PC-9 (cell line): ENCODE measurements around the gene SEMA4C.

ENCODE experiments used
- EZH2 ChIP-seq: fragments of 200-600 bp; sonication (generic); IDR thresholded peaks from 2 replicates; pipeline ENCODE4 v1.8.0; 2017; ENCODE audit warnings: antibody characterized with exemption, low read depth
- TF ChIP-seq, protein P1 (sequence below): fragments of 200-600 bp; sonication (generic); conservative IDR thresholded peaks from 2 replicates; pipeline ENCODE4 v1.6.1; 2017; ENCODE audit warnings: mixed run types, antibody characterized with exemption, mild to moderate bottlenecking, moderate library complexity

DNA sequence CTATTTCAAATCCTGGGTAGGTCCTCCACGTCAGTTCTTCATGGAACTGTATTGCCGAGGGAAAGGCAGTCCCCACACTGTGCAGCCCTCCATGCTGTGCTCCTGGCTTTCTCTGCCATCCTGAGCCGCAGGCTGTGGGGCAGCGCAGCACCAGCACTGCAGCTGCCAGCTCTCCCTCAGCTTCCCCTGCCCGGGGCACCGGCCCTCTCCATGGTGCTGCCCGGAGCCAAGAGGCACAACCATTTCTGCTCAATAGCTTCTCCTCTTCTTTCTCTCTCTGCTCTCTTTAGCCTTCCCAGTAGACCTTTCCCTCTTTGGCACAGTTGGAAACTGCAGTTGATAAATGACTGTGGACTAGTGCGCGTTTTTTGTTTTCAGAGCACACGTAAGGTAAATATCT lies 38.2 kb downstream of the SEMA4C start:
- TF ChIP-seq, protein P1, sequence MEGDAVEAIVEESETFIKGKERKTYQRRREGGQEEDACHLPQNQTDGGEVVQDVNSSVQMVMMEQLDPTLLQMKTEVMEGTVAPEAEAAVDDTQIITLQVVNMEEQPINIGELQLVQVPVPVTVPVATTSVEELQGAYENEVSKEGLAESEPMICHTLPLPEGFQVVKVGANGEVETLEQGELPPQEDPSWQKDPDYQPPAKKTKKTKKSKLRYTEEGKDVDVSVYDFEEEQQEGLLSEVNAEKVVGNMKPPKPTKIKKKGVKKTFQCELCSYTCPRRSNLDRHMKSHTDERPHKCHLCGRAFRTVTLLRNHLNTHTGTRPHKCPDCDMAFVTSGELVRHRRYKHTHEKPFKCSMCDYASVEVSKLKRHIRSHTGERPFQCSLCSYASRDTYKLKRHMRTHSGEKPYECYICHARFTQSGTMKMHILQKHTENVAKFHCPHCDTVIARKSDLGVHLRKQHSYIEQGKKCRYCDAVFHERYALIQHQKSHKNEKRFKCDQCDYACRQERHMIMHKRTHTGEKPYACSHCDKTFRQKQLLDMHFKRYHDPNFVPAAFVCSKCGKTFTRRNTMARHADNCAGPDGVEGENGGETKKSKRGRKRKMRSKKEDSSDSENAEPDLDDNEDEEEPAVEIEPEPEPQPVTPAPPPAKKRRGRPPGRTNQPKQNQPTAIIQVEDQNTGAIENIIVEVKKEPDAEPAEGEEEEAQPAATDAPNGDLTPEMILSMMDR, result no peak
- TF ChIP-seq EZH2, result no peak
